ENCODE results near the gene ATXN7L1. TPM values are rescaled to one million over a fixed set of nuclear protein-coding genes. Genes with fewer than 3 reads are reported as not detected.

Gene ATXN7L1
- total RNA-seq, 4 donors from 2014 or later, result 8.0 to 14.1 (median 10.6) TPM

GRCh38 chr7:105871142-105871541 is 5.3 kb downstream of the ATXN7L1 start:
- Histone ChIP-seq H3K36me3 (peaks cover 0 to 26% (median 4%) of the 10 kb centered on the region in 3 donors), H3K4me1 (peaks cover 5 to 16% (median 8%) of the 10 kb centered on the region in 3 donors), H3K27ac (no peak overlapping the region), H3K9me3 (no peaks in the 10 kb centered on the region), H3K27me3 (no peaks in the 10 kb centered on the region), H3K4me3 (no peak overlapping the region)
- no peak for DNase-seq
- TF ChIP-seq CTCF (IDR thresholded peaks at IDR 0.05), result no peak
- no peak for TF ChIP-seq POLR2A (IDR thresholded peaks at IDR 0.05)
- intact Hi-C loops (cut with DNase I), result loop anchor here (10.0 kb wide), 1 partner anchor 106 kb away; no protein-coding TSS in a partner anchor
- WGBS, 2 donors, result 0 to 55% methylated on average over 2 of the region's 3 CpGs

- Histone ChIP-seq H3K4me1 (no peaks in the 10 kb centered on the region), H3K4me3 (no peak overlapping the region), H3K36me3 (peaks cover 0 to 23% (median 6%) of the 10 kb centered on the region in 3 donors), H3K9me3 (no peaks in the 10 kb centered on the region), H3K27ac (no peak overlapping the region), H3K27me3 (no peaks in the 10 kb centered on the region)
- DNase-seq, result no peak
- intact Hi-C loops (cut with DNase I), result no loop called here
- TF ChIP-seq CTCF (IDR thresholded peaks at IDR 0.05) (no peak), POLR2A (IDR thresholded peaks at IDR 0.05) (no peak)
- WGBS, 2 donors, result 83 to 89% methylated on average over 8 to 10 of the region's 10 CpGs
Observed at GRCh38 chr7:105866102-105866801, 10.1 kb downstream of the ATXN7L1 start.

- Histone ChIP-seq H3K27me3 (no peaks in the 10 kb centered on the region), H3K4me3 (no peak overlapping the region), H3K9me3 (no peaks in the 10 kb centered on the region), H3K27ac (no peak overlapping the region), H3K4me1 (no peaks in the 10 kb centered on the region), H3K36me3 (peaks cover 0 to 20% (median 6%) of the 10 kb centered on the region in 3 donors)
- WGBS, 2 donors, result 70 to 73% methylated on average over 2 of the region's 2 CpGs
- intact Hi-C loops (cut with DNase I), result no loop called here
- DNase-seq, result no peak
- TF ChIP-seq POLR2A (IDR thresholded peaks at IDR 0.05) (no peak), CTCF (IDR thresholded peaks at IDR 0.05) (no peak)
Observed at GRCh38 chr7:105863876-105864275, 12.5 kb downstream of the ATXN7L1 start.

- H3K4me1 ChIP-seq, result no peaks in the 10 kb centered on the region
- TF ChIP-seq POLR2A (IDR thresholded peaks at IDR 0.05) (no peak), CTCF (IDR thresholded peaks at IDR 0.05) (no peak)
- intact Hi-C loops (cut with DNase I), result no loop called here
- H3K27ac ChIP-seq, result no peak overlapping the region
- H3K4me3 ChIP-seq, result no peak overlapping the region
- no peak for DNase-seq
- peaks cover 0 to 9% (median 6%) of the 10 kb centered on the region in 3 donors for H3K36me3 ChIP-seq
- 86 to 95% methylated on average over 4 of the region's 4 CpGs for WGBS, 2 donors
- no peaks in the 10 kb centered on the region for H3K9me3 ChIP-seq
- H3K27me3 ChIP-seq, result no peaks in the 10 kb centered on the region
Observed at GRCh38 chr7:105862770-105863169, 13.6 kb downstream of the ATXN7L1 start.

GRCh38 chr7:105862276-105862675 is 14.1 kb downstream of the ATXN7L1 start:
- intact Hi-C loops (cut with DNase I), result no loop called here
- Histone ChIP-seq H3K4me3 (no peak overlapping the region), H3K4me1 (no peaks in the 10 kb centered on the region), H3K27me3 (no peaks in the 10 kb centered on the region), H3K36me3 (peaks cover 0 to 8% (median 6%) of the 10 kb centered on the region in 3 donors), H3K27ac (no peak overlapping the region), H3K9me3 (no peaks in the 10 kb centered on the region)
- WGBS, 2 donors, result 78% methylated on average over 4 to 5 of the region's 5 CpGs
- TF ChIP-seq CTCF (IDR thresholded peaks at IDR 0.05), result no peak
- no peak for TF ChIP-seq POLR2A (IDR thresholded peaks at IDR 0.05)
- no peak for DNase-seq

Data from esophagus squamous epithelium (tissue), 5 donors.